HFF-Myc (cell line): ENCODE results near the gene STAG2.

Source experiments
- DNase-seq: peaks from one replicate; pipeline ENCODE4 v3.0.0-alpha.2; 2011; ENCODE audit warnings: low read depth; ENCODE audit errors: extremely low read depth
- H3K4me3 ChIP-seq: replicated peaks from 2 replicates; pipeline ENCODE4 v1.5.1; 2011; ENCODE audit warnings: low read depth, mild to moderate bottlenecking, control low read depth, low read length
- TF ChIP-seq, protein P1 (sequence below): IDR thresholded peaks from 2 replicates; pipeline ENCODE4 v1.5.1; 2012; ENCODE audit warnings: mild to moderate bottlenecking, low read depth, low read length, control low read depth; ENCODE audit errors: missing control alignments

STAG2 gene

GRCh38 chrX:123994730-123995129, 33.2 kb downstream of the STAG2 start:
- DNase-seq: no peak
- H3K4me3 ChIP-seq: no peak overlapping the region
- TF ChIP-seq, protein P1, sequence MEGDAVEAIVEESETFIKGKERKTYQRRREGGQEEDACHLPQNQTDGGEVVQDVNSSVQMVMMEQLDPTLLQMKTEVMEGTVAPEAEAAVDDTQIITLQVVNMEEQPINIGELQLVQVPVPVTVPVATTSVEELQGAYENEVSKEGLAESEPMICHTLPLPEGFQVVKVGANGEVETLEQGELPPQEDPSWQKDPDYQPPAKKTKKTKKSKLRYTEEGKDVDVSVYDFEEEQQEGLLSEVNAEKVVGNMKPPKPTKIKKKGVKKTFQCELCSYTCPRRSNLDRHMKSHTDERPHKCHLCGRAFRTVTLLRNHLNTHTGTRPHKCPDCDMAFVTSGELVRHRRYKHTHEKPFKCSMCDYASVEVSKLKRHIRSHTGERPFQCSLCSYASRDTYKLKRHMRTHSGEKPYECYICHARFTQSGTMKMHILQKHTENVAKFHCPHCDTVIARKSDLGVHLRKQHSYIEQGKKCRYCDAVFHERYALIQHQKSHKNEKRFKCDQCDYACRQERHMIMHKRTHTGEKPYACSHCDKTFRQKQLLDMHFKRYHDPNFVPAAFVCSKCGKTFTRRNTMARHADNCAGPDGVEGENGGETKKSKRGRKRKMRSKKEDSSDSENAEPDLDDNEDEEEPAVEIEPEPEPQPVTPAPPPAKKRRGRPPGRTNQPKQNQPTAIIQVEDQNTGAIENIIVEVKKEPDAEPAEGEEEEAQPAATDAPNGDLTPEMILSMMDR: no peak

- no peak overlapping the region for H3K4me3 ChIP-seq
- TF ChIP-seq, protein P1: no peak
- DNase-seq: no peak
Measured at GRCh38 chrX:124001581-124001980, 40.1 kb downstream of the STAG2 start.

GRCh38 chrX:124005228-124005627, 43.7 kb downstream of the STAG2 start:
- no peak overlapping the region for H3K4me3 ChIP-seq
- TF ChIP-seq, protein P1: no peak
- DNase-seq: no peak

DNA sequence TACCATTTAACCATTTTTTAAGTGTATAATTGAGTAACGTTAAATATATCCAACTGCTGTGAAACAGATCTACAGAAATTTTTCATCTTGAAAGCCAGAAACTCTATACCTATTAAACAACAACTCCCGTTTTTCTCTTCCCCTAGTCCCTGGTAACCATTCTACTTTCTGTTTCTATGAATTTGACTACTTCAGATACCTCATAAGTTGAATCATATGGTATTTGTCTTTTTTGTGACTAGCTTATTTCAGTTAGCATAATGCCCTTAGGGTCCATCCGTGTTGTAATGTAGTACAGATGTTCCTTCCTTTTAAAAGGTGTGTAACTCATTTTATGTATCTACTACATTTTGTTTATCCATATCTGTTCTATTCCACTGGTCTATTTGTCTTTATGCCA, 48.7 kb downstream of the STAG2 start:
- TF ChIP-seq, protein P1: no peak
- H3K4me3 ChIP-seq: no peak overlapping the region
- no peak for DNase-seq

- TF ChIP-seq, protein P1: no peak
- no peak overlapping the region for H3K4me3 ChIP-seq
- no peak for DNase-seq
Measured at GRCh38 chrX:124010566-124010965, 49.1 kb downstream of the STAG2 start.

GRCh38 chrX:124015721-124016120, 54.2 kb downstream of the STAG2 start:
- no peak for DNase-seq
- TF ChIP-seq, protein P1: no peak
- H3K4me3 ChIP-seq: no peak overlapping the region

- H3K4me3 ChIP-seq: no peak overlapping the region
- TF ChIP-seq, protein P1: no peak
Measured at GRCh38 chrX:124016825-124017224, 55.3 kb downstream of the STAG2 start.

More at GRCh38 chrX:124016825-124017224, 55.3 kb downstream of the STAG2 start:
- no peak for DNase-seq
